ENCODE measurements around the gene MYZAP.
"Not testable (repeated sequence)": the region's sequence is repeated elsewhere in the genome, so short reads cannot be mapped to it uniquely, and the experiment has no call there.

Gene MYZAP

DNA sequence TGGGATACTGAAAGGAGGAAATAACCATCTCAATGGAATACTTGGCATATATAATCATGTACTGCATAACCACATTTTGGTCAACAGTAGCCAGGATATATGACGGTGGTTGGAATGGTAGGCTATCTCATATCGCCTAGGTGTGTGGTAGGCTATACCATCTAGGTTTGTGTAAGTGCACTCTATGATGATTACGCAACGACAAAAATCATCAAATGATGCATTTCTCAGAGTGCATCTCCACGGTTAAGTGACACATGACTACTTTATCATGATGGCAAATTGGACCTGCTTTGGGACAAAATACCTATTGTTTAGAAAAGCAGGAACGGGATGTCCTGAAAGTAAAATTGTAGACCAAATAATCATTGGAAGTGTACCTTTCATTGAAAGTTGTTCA is 2.8 kb downstream of the MYZAP start:
- DNase-seq (ENCODE audit: low read depth): no peak

DNA sequence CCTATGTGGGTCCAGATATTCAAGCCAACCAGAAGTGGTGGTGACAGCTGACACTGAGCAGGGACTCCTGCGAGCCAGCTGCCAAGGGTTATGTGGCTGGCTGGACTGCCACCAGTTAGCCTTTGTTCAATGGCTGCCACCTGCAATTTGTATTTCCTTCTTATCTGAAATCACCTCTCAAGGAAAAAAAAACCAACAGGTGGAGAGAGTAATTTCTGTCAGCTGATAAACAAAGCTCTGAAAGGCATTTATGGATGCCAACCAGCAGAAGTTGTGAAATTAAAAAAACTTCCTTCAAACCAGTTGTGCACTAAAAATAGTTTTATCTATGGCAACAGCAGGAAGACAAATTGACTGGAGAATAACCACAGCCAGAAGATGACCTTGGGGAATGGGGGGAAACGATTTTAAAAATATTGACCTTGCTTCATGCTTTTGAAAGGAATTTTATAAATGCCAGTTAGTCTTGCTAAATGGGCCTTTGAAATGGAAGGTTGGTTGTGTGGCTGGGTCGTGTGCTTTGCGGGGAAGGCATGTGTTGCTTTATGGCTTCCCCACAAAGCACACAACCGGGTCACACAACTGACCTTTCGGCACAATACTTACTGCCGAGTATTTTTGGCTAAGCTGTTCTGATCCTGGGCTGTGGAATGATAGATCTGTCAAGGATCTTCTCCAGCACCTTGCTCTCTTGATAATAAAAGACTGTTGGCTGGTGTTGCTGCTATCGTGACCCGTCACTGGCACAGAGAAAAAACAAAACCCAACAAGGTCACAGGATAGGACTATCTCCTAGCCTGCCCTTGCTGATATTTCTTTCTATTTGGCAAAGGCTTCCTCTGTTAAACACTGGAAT is 3.5 kb downstream of the MYZAP start:
- DNase-seq (ENCODE audit: low read depth): no peak

DNA sequence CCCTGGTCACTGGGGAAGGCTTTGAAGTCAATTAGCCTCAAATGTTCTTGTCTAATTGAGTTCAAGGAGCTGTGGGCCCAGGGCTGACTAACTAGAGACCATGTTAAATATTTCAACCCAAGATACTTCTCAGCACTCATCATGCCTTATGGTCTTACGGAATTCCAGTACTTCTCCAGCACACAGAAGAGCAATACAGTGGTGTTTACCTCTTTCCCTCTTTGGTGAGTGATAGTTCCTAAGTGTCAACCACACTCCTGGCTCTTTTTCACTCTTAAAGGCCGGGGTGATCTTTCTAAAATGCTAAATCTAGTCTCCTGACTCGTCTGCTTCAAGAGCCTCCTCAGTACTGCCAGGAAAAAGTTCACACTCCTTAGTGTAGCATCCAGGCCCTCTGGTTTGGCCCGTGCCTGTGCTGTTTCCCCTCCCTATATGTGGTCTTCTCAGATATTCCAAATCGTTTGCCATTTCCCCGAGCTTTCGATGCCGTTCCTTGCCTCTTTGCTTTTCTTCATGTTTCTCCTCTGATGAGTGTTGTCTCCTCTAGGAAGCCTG is 4.7 kb downstream of the MYZAP start:
- DNase-seq (ENCODE audit: low read depth): no peak

DNA sequence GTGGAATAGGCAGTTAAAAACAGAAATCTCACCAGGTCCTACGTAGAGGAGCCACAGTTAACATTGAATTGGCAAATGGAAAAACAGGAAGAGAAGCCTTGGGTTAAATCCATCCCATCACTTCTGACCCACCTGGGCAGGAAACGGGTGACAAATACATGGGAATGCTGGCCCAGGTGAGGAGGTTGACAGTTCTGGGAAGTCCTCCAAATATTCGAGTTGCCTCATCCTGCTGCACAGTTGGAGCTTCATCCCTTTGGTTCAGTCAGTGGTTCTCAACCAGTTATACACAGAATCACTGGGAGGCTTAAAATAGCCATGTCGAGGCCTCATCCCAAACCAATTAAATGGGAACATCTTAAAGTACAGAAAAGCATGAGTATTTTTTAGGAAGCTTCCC is 5.3 kb downstream of the MYZAP start:
- no peak for DNase-seq (ENCODE audit: low read depth)

DNA sequence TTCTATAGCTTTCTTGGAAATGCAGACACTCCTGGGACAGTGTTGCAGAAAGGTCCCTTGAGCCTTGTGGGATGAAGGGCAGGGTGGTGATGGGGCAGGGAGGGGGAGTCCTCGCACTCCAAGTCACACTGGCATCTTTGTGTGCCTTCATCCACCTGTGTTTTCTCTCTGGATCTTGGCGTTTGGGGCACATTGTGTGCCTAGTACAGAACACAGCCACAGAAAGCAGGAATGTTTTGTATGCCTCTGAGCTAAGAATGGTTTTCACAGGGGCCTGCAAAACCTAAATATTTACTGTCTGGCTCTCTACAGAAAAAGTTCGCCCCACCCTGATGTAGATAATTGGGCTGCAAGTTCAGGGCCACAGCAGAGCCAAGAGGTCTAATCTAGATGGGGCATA is 5.7 kb downstream of the MYZAP start:
- no peak for DNase-seq (ENCODE audit: low read depth)

DNA sequence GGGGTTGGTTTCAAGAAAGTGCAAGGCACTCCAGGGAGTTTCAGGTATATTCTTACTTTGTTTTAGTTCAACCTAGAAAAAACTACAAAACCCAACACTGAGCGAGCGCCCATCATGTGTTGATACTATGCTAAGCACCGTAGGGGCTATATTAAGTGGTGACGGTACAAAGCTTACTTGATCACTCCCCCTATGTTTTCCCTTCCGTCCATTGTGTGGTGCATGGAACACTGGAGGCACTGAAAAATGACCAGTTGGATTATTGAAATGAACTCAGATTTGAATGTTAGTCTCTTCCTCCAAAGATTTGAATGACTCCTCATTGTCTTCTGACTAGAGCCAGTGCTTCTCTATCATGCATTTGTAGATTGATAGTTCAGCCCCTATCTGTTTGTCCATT is 6.6 kb downstream of the MYZAP start:
- no peak for DNase-seq (ENCODE audit: low read depth)

DNA sequence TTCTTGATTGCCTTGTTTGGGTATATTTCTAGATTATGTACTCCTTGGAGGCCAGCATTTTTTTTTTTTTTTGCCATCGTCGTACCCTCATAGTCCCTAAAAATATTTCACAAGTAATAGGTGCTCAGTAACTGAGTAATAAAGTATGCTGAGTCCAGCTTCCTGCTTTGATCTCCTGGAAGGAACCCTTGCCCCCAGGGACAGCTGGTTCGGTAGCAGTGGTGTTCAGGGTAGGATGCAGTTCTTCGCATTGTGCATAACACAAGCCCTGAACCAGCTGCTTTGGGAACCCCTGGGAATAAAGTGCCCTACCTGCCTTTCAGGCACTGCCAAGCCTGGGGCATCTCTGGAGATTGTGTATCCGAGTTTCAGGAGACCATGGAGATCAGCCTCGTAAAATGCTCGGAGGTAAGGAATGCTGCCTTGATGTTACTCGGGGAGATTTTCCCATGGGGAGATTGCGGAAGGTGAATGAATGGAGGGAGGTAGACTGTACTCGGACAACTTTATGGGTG is 7.6 kb downstream of the MYZAP start:
- no peak for DNase-seq (ENCODE audit: low read depth)

DNA sequence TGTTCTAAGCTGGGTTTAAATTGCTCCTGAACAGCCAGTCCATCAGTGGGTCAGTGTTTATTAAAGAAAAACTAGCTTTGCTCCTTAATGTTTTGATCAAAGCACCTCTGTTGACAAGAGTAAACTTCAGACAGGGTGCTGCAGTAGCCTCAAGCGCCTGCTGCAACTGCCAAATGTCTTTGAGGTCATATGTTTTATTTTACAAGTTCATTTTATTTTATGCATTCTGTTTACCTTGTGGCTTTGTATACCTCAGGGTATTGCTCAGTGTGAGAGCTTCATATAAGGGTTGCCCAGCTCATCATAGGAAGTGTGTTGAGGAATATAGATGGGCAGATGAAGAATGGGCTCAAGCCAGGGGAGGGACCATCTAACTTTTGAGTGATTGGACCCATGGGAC is 8.5 kb downstream of the MYZAP start:
- no peak for DNase-seq (ENCODE audit: low read depth)

DNA sequence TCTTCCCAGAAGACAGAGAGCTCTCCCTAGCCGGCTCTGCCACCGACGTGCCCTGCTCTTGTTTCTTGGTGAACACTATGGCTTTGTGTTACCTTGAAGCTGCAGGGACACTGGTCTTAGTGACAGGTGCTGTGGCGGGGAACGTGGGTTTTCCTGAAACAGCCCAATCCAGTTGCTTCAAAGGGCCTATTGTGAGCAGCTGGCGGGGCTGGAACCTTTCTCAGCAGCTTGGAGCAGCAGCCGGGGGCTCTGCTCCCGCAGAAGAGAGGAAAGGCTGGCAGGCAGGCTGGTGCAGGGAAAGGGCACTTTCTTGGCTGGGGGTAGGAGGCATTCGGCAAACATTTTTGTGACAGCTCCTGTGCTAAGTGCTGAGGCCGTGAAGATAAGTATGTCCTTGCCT is 12.8 kb downstream of the MYZAP start:
- DNase-seq (ENCODE audit: low read depth): no peak

DNA sequence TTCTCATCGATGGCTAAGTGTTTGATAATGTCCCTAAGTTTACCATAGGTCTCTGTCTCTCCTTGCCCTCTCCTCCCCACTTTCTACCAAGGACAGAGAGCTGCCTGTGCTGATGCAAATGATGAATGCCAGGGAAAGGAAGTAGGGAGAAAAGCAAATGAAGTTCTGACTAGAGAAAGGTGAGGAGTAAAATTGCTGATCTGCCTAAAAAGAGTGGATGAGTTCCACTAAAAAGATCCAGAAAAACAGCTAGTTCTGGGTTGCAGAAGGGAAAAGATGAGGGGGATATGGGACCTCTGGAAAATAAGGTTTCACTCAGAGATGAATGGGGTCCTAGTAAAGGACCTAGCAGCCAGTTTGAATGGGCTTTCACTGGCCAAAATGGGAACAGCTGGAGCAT is 13.8 kb downstream of the MYZAP start:
- no peak for DNase-seq (ENCODE audit: low read depth)

DNA sequence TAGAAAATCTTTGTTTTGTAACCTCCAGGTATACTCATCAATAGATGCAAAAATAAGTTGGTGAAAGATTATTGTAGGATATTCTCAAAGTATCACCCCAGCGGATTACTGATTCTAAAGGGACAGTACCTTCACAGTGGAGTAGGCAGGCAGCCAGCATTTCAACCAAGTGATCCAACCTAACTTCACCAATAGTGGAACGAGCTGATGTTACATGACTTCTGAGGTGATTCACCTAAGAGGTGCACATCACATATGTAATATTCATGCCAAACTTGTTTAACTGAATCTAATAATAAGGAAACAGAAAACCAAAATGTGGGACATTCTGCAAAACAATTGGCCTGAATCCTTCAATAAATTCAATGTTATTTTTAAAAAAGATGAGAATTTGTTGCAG is 14.3 kb downstream of the MYZAP start:
- DNase-seq (ENCODE audit: low read depth): no peak

DNA sequence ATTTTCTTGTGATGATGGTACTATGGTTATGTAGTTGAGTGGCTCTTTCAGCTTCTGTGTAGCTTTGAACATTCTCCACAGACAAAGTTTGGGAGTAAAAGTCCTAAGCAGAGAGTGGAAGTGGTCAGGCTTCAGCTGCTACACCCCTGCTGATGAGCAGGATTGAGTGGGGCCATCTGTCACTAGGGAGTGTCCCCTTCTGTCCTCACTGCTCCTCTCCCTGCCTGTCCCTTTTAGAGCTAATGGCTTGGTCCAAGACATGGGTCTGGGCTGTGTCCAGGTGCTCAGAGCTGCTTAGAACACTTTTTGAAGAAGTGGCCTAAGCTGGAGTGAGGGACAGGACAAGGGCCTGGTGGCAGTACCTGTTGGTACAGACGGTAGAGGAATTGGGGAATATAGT is 15.1 kb downstream of the MYZAP start:
- no peak for DNase-seq (ENCODE audit: low read depth)

DNA sequence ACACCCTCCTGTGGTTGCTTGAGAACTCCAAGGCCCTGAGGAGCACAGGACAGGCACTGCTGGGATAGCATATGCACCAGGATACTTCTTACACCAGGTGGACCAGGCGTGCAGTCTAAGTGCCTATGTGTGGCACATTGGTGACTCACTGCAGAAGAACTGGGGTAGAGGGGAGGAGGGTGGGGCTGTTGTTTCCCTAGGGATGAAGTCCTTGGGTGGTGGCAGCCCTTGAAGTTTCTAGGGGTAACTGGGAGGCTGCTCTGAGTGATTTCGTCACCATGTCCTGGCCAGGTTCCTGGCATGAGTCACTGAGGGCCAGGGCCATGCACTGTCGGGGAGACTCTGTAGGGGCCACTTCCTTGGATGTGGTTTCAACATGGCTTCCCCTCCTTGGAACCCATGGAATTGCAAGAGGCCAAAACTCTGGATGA is 15.9 kb downstream of the MYZAP start:
- peak; percentile 21 for DNase-seq (ENCODE audit: low read depth)

DNA sequence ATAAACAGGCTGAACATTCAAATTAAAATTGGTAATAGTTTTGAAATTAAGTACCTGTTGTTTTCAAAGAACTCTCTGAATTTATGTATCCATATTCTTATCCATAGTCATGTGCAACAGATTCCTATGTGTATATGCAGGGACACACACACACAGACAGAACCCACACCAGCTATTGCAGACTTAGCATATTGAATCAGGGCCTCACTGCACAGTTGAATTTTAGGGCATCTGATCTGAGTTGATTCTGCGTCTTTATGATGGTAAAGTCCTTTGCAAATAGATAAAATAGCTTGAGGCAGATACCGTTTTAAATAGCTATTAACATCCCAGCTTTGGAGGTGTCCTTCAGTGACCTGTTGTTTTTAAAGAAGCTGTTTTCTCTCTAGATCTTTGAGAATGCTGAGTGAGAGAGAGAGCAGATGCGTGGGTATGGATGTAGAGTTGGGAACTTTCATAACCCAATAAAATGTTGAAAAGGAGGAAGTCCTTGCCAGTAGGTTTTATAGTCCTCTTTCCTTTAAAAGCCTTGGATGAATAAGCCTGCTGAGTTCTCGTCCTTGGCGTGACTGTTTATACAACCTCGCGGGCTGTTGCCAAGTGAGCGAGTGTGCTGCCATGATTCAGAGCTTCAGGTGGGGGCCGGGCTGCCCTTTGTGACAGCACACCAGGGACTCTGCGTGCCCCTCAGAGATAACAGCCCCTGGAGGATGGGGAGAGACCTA is 18.3 kb downstream of the MYZAP start:
- DNase-seq (ENCODE audit: low read depth): peak; percentile 78

DNA sequence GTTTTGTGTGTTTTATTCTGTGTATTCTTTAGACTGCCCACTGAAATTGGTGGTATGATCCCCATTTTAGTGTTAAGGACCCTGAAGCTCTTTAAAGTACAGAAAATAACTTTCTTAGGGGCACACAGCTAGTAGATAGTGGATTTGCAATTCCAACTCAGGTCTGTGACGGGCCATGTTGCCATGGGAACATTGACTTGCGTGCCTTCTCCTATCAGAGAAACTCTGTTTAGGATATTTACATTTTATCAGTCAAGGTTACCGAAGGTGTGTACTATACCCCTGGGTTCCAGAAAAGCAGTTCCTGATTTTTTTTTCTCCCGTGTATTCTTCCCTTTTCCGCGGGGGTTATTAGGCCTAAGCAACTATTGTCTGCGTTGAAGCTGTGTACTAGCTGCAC is 19.4 kb downstream of the MYZAP start:
- DNase-seq (ENCODE audit: low read depth): no peak

DNA sequence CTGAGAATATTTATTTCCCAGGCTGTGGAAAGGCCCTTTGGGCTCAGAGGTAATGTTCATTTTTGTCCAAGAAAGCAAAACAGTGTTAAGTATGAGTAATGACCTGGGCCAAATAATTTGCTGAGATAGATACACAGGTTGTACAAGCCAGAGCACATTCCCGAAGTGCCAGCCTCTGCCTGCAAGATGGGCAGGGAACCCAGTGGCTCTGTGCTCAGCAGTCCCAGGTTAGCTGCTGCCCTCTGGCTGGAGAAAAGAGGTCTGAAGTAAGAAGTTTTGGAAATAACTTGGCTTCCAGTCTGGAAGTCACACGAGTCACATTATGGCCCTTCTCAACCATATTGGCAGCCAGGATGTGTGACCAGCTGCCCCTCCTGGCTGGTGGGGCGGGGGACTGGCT is 20.2 kb downstream of the MYZAP start:
- peak; percentile 10 for DNase-seq (ENCODE audit: low read depth)

DNA sequence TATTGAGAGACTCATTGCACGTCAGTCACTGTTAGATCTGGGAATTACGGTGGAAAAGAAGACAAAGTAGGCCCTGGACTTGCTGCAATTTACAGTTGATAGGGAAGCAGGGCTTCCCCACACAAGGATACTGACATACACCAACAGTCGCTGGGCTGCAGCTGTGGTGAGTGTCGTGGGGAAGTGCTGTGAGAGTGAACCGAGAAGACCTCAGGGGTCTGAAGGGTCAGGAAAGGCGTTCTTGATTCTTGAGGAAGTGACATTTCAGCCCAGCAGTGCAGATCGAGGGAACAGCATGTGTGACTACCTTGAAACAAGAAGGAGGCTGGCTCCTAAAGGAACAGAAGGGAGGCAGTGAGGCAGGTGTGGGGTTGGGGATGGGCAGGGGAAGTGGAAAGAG is 22.5 kb downstream of the MYZAP start:
- no peak for DNase-seq (ENCODE audit: low read depth)

DNA sequence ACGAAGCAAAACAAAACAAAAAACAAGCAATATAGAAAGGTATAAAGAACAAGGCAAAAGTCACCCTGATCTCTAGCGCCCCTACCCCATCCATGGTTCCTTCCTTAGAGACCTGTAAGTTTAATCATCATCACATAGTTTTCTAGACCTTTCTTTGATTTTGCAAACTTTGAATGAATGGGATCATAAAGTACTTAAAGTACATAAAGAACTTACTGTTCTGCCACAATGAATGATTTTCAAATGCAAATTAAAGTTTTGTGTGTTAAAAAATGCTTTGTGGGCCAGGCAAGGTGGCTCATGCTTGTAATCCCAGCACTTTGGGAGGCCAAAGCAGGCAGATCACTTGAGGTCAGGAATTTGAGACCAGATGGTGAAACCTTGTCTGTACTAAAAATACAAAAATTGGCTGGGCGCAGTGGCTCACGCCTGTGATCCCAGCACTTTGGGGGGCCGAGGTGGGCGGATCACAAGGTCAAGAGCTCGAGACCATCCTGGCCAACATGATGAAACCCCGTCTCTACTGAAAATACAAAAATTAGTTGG is 24.3 kb downstream of the MYZAP start:
- not testable (repeated sequence) for DNase-seq (ENCODE audit: low read depth)

DNA sequence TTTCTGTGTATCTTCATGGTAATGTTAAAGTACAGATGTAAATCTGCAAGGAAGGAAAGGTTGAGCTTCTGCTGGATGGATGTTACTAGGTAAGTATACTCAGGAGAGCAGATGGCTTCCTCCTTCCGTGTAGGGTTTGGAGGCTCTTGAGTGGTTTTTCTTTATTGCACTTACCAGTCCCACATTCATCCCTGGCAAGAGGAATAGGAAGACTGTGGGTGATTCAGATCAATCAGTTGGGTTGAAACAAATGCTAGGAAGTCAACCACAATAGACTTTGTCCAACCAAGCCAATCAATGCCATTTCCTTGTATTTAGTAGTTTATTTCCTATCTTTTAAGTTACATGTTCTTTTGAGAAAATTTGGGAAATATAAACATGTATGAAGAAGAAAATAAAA is 26.6 kb downstream of the MYZAP start:
- no peak for DNase-seq (ENCODE audit: low read depth)

DNA sequence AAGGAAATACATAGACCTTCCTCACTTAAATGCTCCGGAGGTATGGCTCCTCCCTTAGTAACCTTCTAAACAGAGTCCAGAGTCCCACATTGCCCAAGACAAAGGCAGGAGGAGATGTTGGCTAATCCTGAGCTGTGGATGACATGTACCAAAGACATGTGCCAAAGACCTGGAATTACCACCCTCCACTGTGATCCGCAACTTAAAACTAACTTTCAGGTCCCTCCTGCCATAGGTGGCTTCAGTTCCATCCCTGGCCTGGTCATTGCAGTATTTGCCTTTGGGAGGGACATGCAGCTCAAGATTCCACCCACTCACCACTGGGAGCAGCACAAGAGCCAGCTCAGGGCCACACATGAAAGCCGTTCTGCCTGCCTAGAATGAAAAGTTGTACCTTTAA is 28.0 kb downstream of the MYZAP start:
- no peak for DNase-seq (ENCODE audit: low read depth)

DNA sequence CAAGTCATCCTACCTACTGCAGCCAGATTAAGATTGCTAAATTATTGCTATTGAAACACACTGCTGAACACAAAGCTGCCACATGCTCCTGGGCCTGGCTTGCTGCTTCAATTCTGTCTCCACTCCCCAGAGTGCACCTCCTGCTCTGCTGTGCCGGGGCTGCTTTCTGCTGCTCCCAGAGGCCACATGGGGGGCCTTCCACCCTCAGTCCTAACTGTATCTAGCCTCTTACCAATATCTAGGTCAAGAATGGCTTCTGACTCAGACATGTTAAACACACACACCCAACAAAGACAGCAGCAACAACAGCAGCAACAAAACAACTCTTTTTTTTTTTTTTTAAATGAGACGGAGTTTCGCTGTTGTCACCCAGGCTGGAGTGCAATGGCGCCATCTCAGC is 33.0 kb downstream of the MYZAP start:
- DNase-seq (ENCODE audit: low read depth): no peak

DNA sequence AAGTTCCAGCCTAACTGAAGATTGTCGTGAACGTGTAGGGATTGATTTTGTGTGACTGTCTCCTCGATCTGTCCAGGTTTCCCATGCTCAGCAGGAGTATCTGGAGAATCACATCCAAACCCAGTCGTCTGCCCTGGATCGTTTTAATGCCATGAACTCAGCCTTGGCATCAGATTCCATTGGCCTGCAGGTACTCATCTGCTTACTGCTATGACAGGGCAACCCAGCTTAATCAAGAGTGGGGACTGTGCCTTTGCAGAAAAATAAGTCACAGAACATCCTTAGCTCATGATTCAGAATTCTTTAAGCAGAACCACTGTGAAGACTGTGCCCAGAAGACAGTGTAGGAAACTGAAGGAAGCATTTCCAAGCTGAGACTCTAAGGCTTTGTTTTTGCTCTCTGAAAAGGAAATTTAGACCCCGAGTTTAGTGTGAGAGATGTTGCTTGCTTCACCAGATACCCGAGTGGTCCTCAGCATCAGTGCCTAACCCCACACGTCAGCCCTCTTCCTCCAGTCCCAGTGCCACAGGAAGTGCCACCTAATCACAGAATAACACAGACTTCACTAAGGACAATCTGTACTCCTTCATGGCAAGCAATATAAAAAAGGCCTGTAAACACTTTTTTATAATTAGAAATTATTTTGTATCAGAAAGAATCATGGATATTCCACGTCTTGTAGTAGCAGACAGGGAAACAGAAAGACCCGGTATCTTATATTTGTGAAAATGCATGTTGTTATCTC is 34.2 kb downstream of the MYZAP start:
- DNase-seq (ENCODE audit: low read depth): no peak

All from GM04504 (cell line).